A673 (cell line): ENCODE results near the gene SSBP4. TPM values are rescaled to one million over a fixed set of nuclear protein-coding genes. Genes with fewer than 3 reads are reported as not detected.

Experiments used
- BruUV-seq: library from RNA; stranded (reverse); fragments of 400-500 nt; replicated peaks from 2 replicates; lab custom pipeline; 2021; lab: Mats Ljungman, UMichigan
- CTCF ChIA-PET: fragments of 300-600 bp; sonication (Branson Sonifier 250); formaldehyde crosslinking; loops from one replicate; lab custom pipeline; 2022; ENCODE audit warnings: antibody characterized with exemption; lab: Charles Lee
- POLR2A ChIA-PET: fragments of 300-600 bp; sonication (Branson Sonifier 250); formaldehyde crosslinking; loops from one replicate; lab custom pipeline; 2022; ENCODE audit warnings: antibody characterized with exemption; ENCODE audit not compliant: low non-redundant PET; lab: Charles Lee
- DNase-seq: peaks from one replicate; pipeline ENCODE4 v3.0.0-alpha.2; 2015; ENCODE audit warnings: low spot score
- H3K27ac ChIP-seq: fragments of 200-600 bp; sonication (generic); 2 replicates; pipeline ENCODE4 v1.5.1; 2016; ENCODE audit warnings: mixed run types, low read depth, mild to moderate bottlenecking, mixed read lengths, antibody characterized with exemption, low read length; ENCODE audit not compliant: poor library complexity, severe bottlenecking
- H3K27me3 ChIP-seq: fragments of 200-600 bp; sonication (generic); replicated peaks from 2 replicates; pipeline ENCODE4 v1.6.1; 2017; ENCODE audit warnings: mixed run types, low read depth, mild to moderate bottlenecking, mixed read lengths, antibody characterized with exemption, low read length; ENCODE audit not compliant: insufficient read depth, poor library complexity
- H3K36me3 ChIP-seq: fragments of 200-600 bp; sonication (generic); 2 replicates; pipeline ENCODE4 v1.6.1; 2016; ENCODE audit warnings: mixed run types, mild to moderate bottlenecking, mixed read lengths, antibody characterized with exemption, low read length; ENCODE audit not compliant: insufficient read depth, poor library complexity, severe bottlenecking
- H3K4me1 ChIP-seq: fragments of 200-600 bp; sonication (generic); 2 replicates; pipeline ENCODE4 v1.6.1; 2017; ENCODE audit warnings: mixed run types, mild to moderate bottlenecking, mixed read lengths, antibody characterized with exemption, low read length; ENCODE audit not compliant: insufficient read depth, poor library complexity, severe bottlenecking
- H3K4me3 ChIP-seq: fragments of 200-600 bp; sonication (generic); 2 replicates; pipeline ENCODE4 v1.5.1; 2016; ENCODE audit warnings: low read depth, mixed run types, mild to moderate bottlenecking, mixed read lengths, low read length; ENCODE audit not compliant: poor library complexity, severe bottlenecking
- H3K9me3 ChIP-seq: fragments of 200-600 bp; sonication (generic); 2 replicates; pipeline ENCODE4 v1.6.1; 2016; ENCODE audit warnings: mixed run types, low read depth, mild to moderate bottlenecking, mixed read lengths, antibody characterized with exemption, low read length; ENCODE audit not compliant: poor library complexity, severe bottlenecking
- CTCF ChIP-seq: fragments of 300-800, 200-600 bp; sonication (generic); conservative IDR thresholded peaks from 2 replicates; pipeline ENCODE4 v1.5.1; 2017; ENCODE audit warnings: low read depth, mild to moderate bottlenecking, antibody characterized with exemption, low read length, moderate library complexity, mixed read lengths
- EZH2 ChIP-seq: fragments of 200-600 bp; sonication (generic); IDR thresholded peaks from 2 replicates; pipeline ENCODE4 v1.6.1; 2017; ENCODE audit warnings: borderline replicate concordance, low read depth, mild to moderate bottlenecking, mixed read lengths, antibody characterized with exemption, low read length; ENCODE audit not compliant: poor library complexity, severe bottlenecking
- intact Hi-C: fragments of 100-400 bp; cut with micrococcal nuclease; formaldehyde crosslinking; loops from one replicate; pipeline ENCODE4 v1.10.0; 2022; ENCODE audit not compliant: unreplicated experiment
- total RNA-seq: library from RNA; stranded (reverse); gene quantifications from 2 replicates; pipeline ENCODE4 v1.2.3, GENCODE V29; 2021

The SSBP4 gene
- total RNA-seq, 1 experiment from 2014 or later, result 248 TPM

DNA sequence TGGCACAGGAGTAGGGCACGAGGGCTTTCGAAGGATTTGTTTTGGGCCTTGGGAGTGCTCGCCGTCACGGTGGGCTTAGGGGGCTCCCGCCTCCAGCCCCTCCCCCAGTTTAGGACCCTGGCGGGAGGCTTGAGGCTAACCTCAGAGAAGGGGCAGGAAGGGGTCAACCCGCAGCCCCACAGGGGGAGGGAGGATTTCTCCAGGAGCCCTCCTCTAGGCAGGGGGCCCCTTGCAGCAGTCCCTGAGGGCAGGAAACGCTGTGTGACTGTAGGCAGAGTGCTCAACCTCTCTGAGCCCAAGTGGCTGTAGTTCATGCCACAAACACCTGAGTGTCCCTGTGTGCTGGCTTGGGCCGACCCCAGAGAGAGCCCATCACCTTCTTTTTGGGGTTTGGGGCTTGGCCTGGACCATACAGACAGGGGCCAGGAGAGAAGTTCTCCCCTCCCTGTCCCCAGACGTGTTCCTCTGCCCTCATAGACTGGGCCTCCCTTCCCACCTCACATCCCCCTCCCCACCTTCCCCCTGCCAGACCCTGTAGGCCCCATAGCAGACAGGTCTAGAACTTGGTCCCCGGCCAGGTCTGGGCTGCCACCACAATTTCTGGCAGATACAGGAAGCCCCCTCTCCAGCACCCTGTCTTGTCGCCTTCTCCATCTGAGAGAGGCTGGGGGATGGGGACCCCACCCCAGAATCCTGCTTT, 10.7 kb downstream of the SSBP4 start:
- ChIA-PET POLR2A (interaction anchor here (0.9 kb wide), 1 partner anchor 588 kb away, joined by 4 read pairs; no protein-coding TSS in a partner anchor), CTCF (no interaction called here)
- Histone ChIP-seq H3K9me3 (no peaks in the 10 kb centered on the region), H3K4me3 (peak overlapping the region; percentile 45), H3K36me3 (peaks cover 24% of the 10 kb centered on the region), H3K27ac (peak overlapping the region; percentile 82), H3K4me1 (peaks cover 86% of the 10 kb centered on the region), H3K27me3 (no peaks in the 10 kb centered on the region)
- no peak for DNase-seq
- BruUV-seq, result no TSS peak
- TF ChIP-seq EZH2 (no peak), CTCF (no peak)
- intact Hi-C loops, result no loop called here

DNA sequence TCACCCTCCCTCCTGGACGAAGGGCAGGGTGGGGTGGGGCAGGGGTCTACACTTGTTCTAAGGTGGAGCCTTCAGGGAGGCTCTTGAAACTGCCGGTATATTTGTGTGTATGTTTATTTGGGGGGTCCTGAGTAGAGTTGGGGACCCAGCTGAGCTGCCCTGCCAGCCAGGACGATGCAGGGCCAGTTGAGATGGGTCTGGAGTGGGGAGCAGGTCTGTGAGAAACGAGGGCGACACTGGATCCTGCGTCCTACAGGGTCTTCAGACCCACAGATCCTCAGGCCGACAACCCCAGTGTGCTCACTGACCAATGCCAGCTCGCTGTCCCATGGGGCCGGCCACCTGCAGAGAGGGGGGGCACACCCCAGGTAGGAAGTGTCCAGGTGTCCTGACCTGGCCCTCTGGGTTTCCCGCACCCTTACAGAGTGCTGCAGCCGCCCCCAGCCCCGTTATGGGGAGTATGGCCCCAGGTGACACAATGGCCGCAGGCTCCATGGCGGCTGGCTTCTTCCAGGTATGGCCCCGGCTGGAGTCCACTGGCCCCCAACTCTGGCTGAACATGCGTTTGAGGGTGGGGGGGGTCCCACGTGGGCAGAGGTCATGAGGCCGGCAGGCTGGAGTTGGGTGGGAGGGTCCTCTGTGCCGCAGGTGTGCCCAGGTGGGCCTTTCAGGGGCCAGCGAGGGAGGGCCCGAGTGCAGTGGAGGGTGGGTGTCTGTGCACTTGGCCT, 11.4 kb downstream of the SSBP4 start:
- H3K27ac ChIP-seq, result peak overlapping the region; percentile 82
- BruUV-seq, result no TSS peak
- no peaks in the 10 kb centered on the region for H3K9me3 ChIP-seq
- DNase-seq, result no peak
- intact Hi-C loops, result no loop called here
- H3K27me3 ChIP-seq, result no peaks in the 10 kb centered on the region
- no peak overlapping the region for H3K4me3 ChIP-seq
- no peak for TF ChIP-seq EZH2
- no peak for TF ChIP-seq CTCF
- CTCF ChIA-PET, result no interaction called here
- peaks cover 29% of the 10 kb centered on the region for H3K36me3 ChIP-seq
- POLR2A ChIA-PET, result no interaction called here
- H3K4me1 ChIP-seq, result peaks cover 90% of the 10 kb centered on the region

DNA sequence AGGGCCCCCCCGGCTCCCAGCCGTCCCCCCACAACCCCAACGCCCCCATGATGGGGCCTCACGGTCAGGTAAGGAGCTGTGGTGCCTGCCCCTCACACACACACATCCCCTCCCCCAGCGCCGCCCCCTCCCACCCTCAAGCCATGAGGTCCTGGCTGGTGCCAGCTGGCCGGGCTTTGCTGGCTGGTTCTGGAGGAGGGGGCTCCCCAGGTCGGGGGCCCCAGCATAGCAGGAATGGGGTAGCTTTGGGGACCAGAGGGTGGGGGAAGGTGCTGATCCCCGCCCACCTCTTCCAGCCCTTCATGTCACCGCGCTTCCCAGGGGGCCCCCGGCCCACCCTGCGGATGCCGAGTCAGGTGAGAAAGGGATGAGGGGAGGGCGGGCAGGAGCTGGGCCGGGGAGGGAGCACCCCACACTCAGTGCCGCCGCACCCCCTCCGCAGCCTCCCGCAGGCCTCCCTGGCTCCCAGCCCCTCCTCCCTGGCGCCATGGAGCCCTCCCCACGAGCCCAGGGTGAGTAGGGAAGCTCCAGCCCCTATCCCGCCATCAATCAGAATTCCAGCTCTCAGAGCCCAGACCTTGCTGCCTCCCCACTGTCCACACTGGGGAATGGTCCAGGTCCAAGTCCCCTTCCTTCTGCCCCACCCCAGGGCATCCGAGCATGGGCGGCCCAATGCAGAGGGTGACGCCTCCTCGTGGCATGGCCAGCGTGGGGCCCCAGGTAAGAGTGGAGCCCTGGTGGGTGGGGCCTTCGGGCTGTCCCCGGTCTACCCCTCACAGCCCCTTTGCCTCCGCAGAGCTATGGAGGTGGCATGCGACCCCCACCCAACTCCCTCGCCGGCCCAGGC, 12.4 kb downstream of the SSBP4 start:
- no TSS peak for BruUV-seq
- ChIA-PET CTCF (interaction anchor here (0.6 kb wide), 1 partner anchor 15 kb away, joined by 3 read pairs; no protein-coding TSS in a partner anchor), POLR2A (no interaction called here)
- H3K27me3 ChIP-seq, result no peaks in the 10 kb centered on the region
- no peaks in the 10 kb centered on the region for H3K9me3 ChIP-seq
- no peak overlapping the region for H3K4me3 ChIP-seq
- H3K4me1 ChIP-seq, result peaks cover 84% of the 10 kb centered on the region
- no peak for DNase-seq
- H3K27ac ChIP-seq, result peak overlapping the region; percentile 85
- TF ChIP-seq CTCF (no peak), EZH2 (no peak)
- H3K36me3 ChIP-seq, result peaks cover 38% of the 10 kb centered on the region
- intact Hi-C loops, result no loop called here
